Activated CD4-positive, alpha-beta memory T cell treated with anti-CD3 and anti-CD28 coated beads, Interleukin-2, amount 10 ng/mL, durations not matched to agents 7 days and 5 days (primary cell): ENCODE data around the gene TACR1. TPM values are rescaled to one million over a fixed set of nuclear protein-coding genes. Genes with fewer than 3 reads are reported as not detected.

Experiments used
- CTCF ChIA-PET: fragments of 350-600 bp; sonication (Branson Sonifier 250); formaldehyde crosslinking; loops from one replicate; lab custom pipeline; 2021; ENCODE audit warnings: antibody characterized with exemption, inconsistent platforms; lab: Charles Lee
- POLR2A ChIA-PET: fragments of 350-600 bp; sonication (Branson Sonifier 250); formaldehyde crosslinking; loops from one replicate; lab custom pipeline; 2021; ENCODE audit warnings: antibody characterized with exemption; lab: Charles Lee
- DNase-seq: peaks from one replicate; pipeline ENCODE4 v3.0.0-alpha.2; 2020
- H3K27ac Mint-ChIP-seq: one replicate; pipeline ENCODE4 v1.8.0; 2021; ENCODE audit warnings: mild to moderate bottlenecking, mixed read lengths
- H3K27me3 Mint-ChIP-seq: one replicate; pipeline ENCODE4 v1.8.0; 2021; ENCODE audit warnings: mixed read lengths
- H3K36me3 Mint-ChIP-seq: one replicate; pipeline ENCODE4 v1.8.0; 2021; ENCODE audit warnings: low read depth, mixed read lengths
- H3K4me1 Mint-ChIP-seq: one replicate; pipeline ENCODE4 v1.8.0; 2021; ENCODE audit warnings: mixed read lengths
- H3K4me3 Mint-ChIP-seq: one replicate; pipeline ENCODE4 v1.8.0; 2021; ENCODE audit warnings: mild to moderate bottlenecking, mixed read lengths
- H3K9me3 Mint-ChIP-seq: one replicate; pipeline ENCODE4 v1.8.0; 2021; ENCODE audit warnings: mixed read lengths
- total RNA-seq, 2 experiments: library from RNA; stranded (reverse); gene quantifications; one replicate each; pipeline ENCODE4 v1.2.3, GENCODE V29; 2021

Gene TACR1
- total RNA-seq, 2 experiments from 2014 or later, result not detected

GRCh38 chr2:74999468-74999867 lies 199.9 kb downstream of the TACR1 start:
- Mint-ChIP-seq H3K36me3 (no peaks in the 10 kb centered on the region), H3K27ac (no peak overlapping the region), H3K4me1 (no peaks in the 10 kb centered on the region), H3K4me3 (no peak overlapping the region), H3K27me3 (no peaks in the 10 kb centered on the region), H3K9me3 (no peaks in the 10 kb centered on the region)
- no peak for DNase-seq
- POLR2A ChIA-PET, result interaction anchor here (0.7 kb wide), 1 partner anchor 27 kb away, joined by 3 read pairs; no protein-coding TSS in a partner anchor
- CTCF ChIA-PET, result no interaction called here

Other genes with a start within 250 kb of the TACR1 start
- 10 to 100 TPM; 39.9 to 49.4 TPM for gene POLE4, start 240.9 kb downstream of the TACR1 start, total RNA-seq